GM19025 (cell line): ENCODE measurements around the gene KRTAP8-1.

Source experiments
- ATAC-seq: cut with Tn5 transposase; IDR thresholded peaks from one replicate; pipeline ENCODE4 v1.9.1; 2021; ENCODE audit warnings: mild to moderate bottlenecking, low read depth, moderate library complexity; ENCODE audit not compliant: unreplicated experiment

Gene KRTAP8-1, protein sequence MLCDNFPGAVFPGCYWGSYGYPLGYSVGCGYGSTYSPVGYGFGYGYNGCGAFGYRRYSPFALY

DNA sequence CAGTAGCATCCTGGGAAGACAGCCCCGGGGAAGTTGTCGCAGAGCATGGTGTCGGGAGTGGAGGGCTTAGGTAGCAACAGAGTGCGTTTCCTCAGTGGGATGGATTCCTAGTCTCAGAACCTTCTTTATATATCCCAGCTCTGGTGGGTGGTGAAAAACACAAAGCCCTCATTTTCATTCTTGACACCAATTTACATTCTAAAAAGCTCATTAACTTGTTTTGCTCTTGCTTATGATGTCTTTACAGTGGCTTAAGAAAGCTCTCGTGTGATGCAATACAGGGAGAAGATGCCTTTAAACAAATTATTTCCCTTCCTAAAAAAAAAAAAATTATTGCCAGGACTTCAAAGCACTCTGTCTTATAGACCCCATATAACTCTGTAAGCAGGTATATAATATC, at the start of gene KRTAP8-1:
TSS of gene KRTAP8-1 (minus strand) at position 101 of the 400 bp plus-strand sequence. CDS start at position 47, 54 bp downstream.
- ATAC-seq = no peak

DNA sequence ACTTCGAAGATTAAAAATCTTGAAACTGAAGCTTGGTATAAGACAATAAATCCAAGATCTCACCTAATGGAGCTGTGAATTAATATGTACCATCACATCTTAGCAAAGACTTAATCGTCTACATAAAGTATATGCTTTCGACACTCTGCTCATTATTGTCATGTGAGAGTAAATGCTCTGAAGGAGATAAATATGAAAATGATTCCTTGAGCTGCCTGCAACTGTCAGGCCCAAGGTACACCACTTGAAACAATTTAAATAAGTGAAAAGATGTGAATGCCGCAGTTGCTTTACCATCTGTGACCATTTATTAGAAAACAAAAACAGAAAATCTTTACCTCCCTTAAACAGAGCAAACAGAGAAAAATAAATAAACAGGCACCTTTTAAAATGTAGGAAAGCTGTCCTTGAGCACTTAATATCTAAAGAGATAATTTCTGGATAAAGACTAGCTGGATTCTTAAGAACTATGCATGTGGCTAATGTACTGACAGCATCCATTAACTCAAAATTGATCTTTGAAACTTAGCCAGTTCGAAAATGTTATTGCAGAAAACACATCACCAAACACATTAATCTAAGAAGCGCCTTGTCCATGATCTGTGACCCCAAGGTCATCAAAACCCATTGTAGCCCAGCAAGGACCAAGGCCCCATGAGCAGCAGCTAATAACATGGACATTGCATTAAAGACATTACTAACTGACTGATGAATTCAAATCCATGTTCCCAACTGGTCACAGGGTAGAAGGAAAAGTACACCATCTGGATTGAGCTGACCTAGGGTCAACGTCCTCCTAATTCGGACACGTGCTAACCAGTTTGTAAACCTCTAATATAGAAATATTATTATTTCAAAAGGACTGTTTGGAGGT, 34.8 kb upstream of the KRTAP8-1 start:
- no peak for ATAC-seq

DNA sequence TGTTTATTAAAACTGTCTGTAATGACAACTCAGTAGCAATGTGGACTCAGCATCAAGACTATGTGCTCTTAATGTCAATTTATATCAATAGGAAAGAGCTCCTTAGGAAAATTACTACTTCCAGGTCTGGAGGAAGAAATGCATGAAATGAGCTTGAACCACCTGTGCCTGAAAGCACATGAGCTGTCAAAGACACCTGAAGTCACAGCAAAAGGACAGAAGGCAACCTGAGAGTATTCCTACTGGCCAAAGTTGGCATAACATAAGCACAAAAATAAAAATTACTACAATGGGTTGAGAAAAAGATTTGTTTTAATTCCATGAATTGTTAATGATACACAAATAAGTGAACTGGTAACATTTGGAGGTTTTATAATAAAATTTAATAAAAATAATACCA, 29.9 kb upstream of the KRTAP8-1 start:
- ATAC-seq = no peak

DNA sequence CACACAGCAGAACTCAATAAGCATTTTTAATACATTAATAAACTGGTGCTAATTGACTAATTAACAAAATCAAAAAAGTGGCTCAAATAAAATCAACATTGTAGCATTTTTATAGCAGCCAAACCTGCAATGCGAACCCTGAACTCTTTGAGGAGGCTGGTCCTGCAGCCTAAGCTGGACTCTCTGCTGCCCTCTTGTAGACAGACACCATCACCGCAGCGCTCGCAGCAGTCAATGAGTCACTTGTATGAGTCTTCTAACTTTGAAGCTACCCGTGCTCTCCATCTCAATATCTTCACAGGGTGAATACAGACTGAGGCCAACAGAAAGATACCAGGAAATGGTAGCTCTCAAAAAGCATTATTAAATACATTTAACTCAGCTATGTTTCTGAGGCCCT, 26.2 kb upstream of the KRTAP8-1 start:
- no peak for ATAC-seq

DNA sequence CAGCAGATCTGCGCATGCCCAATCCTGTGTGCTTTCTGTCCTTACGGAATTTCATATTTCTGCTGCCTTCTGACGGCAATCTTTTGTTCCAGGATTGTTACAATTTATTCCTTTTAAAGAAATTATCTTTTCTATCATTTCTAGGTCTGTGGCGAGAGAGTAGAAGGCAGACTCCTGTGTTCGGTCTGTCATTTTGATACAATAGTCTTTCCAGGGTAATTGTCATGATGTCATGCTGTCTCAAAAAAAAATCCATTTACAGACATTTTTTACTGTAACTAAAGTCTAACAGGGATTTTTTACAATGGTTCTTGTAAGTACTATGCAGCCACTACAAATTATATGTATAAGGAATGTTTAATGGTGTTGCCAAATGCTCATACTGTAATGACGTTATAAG, 25.5 kb upstream of the KRTAP8-1 start:
- no peak for ATAC-seq

DNA sequence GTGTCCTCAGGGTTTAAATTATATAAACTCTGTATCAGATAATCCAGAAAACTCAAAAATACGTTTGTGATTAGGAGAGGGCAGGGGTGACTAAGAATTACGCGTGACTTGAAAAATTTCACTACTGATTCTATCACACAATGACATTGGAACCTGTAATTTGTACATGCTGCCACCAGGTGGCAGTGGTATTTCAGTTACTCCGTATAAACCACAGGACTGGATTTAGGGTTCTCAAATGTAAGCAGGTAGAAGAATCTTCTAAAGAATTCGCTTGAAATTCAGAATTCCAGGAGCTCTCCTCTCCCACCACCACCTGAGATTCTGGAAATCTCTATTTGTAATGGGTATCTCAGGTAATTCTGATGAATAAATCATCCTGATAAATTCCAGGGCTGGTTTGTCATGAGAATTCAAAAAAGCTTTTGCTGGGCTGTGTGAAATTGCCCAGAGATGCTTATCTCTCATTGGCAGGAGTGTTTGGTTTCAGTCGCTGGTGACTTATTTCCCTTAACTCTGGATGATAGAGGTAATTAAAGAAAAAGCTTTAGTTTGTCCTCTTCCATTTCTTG, 18.2 kb upstream of the KRTAP8-1 start:
- ATAC-seq = no peak

DNA sequence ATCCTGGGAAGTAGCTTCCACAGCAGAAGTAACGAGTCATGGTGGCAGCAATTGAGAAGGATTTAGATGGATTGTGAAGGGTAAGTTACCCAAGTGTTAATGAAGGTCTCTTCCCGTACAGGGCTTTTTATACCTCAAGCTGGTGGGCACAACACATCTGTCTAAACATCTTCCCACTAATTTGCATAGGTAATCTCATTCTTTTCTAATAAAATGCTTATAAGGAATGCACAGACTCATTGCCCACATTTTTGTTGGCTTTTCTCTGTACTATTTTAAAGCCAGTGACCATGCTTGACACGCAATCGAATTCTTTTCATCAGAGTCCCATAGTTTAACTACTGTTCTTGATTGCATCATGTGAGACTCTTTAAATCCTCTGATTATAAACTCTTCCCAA, 16.6 kb upstream of the KRTAP8-1 start, which contains the start of gene KRTAP7-1:
TSS of gene KRTAP7-1 (minus strand) at position 101 of the 400 bp plus-strand sequence. CDS start at position 40, 61 bp downstream.
- no peak for ATAC-seq

DNA sequence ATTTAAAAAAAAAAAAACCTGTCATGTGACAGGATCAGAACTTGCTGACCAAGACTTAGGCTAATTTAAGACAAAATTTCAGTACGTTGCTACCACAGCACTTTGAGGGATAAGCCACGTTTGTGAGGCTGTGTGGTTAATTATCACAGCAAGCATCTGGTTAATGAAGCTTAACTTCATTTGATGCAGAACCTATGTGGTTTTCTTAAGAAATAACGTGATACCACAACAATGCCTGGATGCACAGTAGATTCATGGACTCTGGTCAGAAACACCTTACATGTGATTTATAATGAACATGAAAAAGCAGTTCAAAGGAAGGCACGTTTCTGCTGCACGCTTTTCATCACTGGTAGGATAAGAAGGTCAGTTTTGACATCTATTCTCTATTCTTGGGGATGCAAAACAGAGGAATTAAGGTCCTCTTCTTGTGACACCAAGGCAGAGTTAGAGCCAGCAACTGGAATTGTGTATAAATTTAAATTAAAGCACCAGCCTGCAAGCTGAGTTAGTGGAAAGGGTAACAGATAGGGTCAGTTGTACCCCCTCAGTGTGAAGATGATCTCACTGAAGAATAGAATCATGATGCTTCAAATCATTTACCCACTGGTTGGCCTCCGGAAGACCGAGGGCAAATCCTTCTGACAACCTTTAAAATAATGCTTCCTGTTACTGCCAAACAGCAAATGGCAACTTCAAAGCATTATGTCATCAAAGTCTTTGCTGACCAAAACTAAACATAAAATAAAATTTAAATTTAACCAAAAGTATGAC, 6.0 kb upstream of the KRTAP8-1 start:
- no peak for ATAC-seq

DNA sequence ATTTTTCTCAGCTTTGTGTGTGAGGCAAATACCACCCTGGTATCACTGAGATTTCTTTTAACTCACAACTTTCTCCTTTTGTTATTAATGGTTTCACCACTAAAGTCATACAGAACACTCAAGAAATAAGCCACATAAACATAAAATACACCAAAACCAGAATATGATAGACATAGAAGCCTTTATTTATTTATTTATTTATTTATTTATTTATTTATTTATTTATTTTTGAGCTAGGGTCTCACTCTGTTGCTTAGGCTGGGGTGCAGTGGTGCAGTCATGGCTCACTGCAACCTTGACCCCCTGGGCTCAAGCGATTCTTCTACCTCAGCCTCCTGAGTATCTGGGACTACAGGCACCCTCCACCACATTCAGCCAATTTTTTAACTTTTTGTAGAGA, 12.5 kb downstream of the KRTAP8-1 start:
- ATAC-seq = no peak

DNA sequence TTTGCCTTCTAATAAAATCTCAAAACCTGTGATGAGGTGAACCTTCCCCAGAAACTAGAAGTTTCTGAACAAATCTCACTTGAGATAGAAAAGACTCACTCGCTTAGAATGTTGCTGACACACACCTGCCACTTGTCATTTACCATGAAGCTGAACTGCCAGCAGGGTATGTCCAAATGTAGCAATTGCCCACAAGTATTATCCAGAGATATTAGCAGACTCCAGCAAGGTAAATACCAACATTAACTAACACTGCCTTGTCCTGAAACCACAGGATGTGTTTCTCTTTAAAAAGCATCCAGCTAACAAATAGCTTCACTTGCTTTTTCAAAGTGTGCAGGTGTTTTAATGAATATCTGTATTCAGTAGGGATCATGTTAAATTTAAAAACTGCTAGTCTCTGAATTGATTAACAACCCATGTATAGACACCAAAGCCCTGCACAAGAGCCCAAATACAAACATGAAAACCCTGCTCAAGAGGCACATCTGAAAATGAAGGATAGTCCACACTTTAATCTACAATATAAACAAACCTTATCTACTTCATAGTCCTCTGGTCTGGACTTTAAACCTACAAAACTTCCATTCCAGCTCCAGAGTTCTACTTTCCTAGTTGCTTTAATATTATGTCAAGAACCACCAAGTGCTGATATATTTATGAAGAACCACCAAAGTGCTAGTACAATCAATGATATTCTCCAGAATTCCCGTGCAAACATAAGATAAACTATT, 19.3 kb downstream of the KRTAP8-1 start:
- no peak for ATAC-seq

DNA sequence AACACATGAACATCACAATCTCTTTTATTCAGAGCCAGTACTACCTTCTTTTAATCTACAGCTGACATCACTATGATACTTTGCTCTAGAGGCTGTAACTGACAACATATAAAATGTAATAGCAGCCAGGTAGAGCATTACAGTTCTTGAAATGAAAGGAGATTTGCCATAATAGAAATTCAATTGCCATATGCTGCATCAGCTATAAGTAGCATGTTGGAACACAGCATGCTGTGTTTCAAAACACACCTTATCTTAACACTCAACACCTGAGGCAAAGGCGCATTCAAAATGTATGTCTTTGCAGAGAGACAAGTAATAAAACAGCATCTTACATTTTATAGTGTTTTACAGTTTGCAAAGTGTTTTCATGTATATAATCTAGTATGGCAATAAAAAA, 33.8 kb downstream of the KRTAP8-1 start:
- ATAC-seq = no peak

DNA sequence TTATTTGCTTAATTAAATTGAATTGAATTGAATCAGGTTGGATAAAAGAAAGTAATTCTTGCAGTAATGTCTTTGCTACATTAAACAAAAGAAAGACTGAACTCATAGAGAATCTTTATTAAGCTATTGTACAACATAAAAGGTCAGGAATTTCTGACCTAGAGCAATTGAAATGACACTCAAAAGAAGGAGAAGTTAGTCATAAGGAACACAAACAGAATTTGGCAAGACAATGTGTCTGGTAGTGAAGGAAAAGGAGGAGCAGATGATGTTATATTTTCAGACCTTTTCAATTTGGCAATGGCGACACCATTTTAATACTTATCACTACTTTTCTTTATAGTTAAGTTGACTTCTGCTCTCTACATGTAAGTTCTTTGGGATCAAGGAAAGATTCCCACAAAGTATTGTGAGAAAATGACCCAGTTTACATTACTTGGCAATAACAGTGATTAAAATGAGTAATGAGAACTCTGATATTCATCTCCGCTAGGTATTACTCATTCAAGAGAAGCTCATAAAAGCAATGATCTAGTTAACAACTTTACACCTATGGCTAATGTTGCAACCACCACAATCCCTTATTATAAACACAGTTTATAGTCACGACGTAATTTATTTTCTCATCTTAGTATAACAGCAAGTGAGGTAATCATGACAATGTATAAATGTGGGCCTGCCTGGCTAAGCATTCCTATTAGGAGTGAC, 43.2 kb downstream of the KRTAP8-1 start:
- no peak for ATAC-seq
